Measurements from ENCODE around the gene ELOB. TPM values are rescaled to one million over a fixed set of nuclear protein-coding genes. Genes with fewer than 3 reads are reported as not detected.

Gene ELOB
- total RNA-seq, 1 donor from 2014 or later = 192 TPM

DNA sequence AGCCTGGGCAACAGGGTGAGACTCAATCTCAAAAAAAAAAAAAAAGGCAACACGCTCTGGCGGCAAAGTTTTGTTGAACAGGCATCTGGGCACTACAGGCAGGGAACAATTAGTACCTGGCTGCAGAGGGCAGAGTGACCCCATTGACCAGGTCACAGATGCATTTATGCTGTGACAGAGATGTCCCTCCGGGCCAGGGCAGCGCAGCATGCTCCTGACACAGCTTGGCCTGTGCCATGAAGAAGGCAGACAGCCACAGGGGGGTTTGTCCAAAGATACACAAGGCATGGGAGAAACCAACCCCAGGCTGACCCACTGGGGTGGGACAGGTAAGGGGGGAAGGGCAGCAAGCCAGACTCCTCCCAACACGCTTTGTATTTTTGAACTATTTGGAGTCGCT, 32.4 kb downstream of the ELOB start:
- H3K4me1 Mint-ChIP-seq = peaks cover 5% of the 10 kb centered on the region
- no peaks in the 10 kb centered on the region for H3K27me3 Mint-ChIP-seq (ENCODE audit: low read depth)
- H3K36me3 Mint-ChIP-seq = no peaks in the 10 kb centered on the region
- H3K4me3 Mint-ChIP-seq = no peak overlapping the region
- no peak for DNase-seq (ENCODE audit: low spot score in 2 of 2, unreplicated experiment in 2 of 2)
- H3K27ac Mint-ChIP-seq = no peak overlapping the region
- no peaks in the 10 kb centered on the region for H3K9me3 Mint-ChIP-seq
- TF ChIP-seq, protein P1, sequence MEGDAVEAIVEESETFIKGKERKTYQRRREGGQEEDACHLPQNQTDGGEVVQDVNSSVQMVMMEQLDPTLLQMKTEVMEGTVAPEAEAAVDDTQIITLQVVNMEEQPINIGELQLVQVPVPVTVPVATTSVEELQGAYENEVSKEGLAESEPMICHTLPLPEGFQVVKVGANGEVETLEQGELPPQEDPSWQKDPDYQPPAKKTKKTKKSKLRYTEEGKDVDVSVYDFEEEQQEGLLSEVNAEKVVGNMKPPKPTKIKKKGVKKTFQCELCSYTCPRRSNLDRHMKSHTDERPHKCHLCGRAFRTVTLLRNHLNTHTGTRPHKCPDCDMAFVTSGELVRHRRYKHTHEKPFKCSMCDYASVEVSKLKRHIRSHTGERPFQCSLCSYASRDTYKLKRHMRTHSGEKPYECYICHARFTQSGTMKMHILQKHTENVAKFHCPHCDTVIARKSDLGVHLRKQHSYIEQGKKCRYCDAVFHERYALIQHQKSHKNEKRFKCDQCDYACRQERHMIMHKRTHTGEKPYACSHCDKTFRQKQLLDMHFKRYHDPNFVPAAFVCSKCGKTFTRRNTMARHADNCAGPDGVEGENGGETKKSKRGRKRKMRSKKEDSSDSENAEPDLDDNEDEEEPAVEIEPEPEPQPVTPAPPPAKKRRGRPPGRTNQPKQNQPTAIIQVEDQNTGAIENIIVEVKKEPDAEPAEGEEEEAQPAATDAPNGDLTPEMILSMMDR (IDR thresholded peaks at IDR 0.05; ENCODE audit: unreplicated experiment) = no peak

DNA sequence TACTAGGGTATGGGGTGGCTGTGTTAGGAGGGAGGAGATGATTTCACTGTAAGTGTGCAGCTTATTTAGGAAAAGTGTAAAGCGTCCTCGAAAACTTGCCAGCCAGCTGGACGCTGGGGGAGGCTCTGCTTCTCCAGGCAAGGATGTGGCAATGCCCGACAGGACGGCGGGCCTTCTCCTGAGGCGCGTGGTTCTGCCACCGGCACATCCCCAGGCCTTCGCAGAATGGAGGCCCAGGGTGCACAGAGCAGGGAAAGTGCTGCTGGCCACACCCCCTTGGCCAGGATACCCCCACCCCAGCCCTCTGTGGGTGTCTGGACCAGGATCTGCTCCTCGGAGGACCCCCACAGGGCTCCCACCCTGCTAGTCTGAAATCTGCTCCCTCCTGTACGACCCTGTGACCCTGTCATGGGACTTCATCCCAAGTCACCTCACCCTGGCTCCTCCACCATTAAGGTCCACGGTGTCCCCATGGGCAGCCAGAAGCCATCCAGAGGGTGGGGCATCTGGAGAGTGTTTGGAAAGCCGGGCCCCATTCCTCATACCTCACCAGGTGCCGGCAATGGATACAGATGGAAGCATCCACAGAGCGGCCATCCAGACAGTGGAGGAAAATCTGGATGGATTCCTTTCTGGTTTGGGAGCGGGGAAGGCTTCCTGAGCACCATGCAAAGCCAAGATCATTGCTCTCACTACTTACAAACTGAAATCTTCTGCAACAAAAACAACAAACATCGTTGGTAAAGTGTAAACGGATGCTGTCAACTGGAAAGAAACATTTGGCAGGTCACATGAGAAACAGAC, 33.9 kb downstream of the ELOB start:
- H3K9me3 Mint-ChIP-seq = no peaks in the 10 kb centered on the region
- DNase-seq (ENCODE audit: low spot score in 2 of 2, unreplicated experiment in 2 of 2) = no peak
- TF ChIP-seq, protein P1 (IDR thresholded peaks at IDR 0.05; ENCODE audit: unreplicated experiment) = no peak
- H3K27ac Mint-ChIP-seq = no peak overlapping the region
- H3K4me3 Mint-ChIP-seq = no peak overlapping the region
- H3K4me1 Mint-ChIP-seq = peaks cover 13% of the 10 kb centered on the region
- H3K36me3 Mint-ChIP-seq = no peaks in the 10 kb centered on the region
- no peaks in the 10 kb centered on the region for H3K27me3 Mint-ChIP-seq (ENCODE audit: low read depth)

DNA sequence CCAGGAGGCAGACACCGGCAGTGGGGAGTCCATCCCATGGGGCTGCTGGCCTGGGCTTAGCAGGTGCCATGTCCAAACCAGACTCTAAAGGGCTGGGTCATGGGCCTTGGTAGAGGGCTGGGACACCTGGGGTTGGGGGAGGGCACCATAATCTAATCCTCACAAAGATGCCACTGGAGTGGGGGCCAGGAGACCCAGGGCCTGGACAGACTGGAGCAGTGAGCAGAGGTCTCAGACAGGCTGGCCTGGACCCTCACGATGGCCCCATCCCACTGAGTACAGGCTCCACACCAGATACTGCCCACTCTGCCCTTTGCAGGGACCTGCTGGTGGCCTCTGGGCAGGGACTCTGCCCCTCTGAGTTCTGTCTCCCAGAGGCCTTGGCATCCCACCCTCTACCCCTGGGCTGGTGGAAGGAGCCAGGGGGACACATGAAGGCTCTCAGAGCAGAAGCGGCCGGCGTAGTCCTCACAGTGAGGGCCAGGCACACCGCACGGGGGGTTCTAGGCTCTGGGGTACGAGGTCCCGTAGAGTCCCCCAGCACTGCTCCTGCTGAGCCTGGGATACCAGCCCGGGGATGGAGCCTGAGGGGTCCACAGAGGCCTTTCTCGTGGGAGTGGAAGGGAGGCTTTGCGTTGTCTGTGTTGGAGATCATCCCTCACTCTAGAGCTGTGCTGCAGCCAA, 34.6 kb downstream of the ELOB start:
- no peaks in the 10 kb centered on the region for H3K36me3 Mint-ChIP-seq

DNA sequence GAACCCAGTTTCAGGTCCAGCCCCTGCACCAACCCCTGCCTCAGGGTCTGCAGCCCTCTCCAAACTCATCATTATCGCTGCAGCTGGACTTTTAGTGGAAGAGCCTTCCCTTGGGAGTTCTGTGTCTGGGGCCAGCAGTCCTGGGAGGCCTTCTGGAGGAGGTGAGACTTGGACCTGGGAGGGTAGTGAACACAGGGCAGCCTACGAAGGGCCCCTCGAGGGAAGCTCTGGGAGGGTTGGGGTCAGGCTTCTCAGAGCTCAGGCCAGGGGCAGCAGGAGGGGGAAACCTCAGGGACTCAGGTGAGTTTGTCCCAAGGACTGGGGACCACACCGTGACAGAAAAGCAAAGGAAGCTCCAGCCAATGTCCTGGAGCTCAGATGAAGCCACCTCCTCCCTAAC, 35.9 kb downstream of the ELOB start:
- Mint-ChIP-seq H3K27me3 (ENCODE audit: low read depth) (no peaks in the 10 kb centered on the region), H3K9me3 (no peaks in the 10 kb centered on the region), H3K27ac (no peak overlapping the region)

More for the DNA sequence above, 34.6 kb downstream of the ELOB start:
- TF ChIP-seq, protein P1 (IDR thresholded peaks at IDR 0.05; ENCODE audit: unreplicated experiment) = no peak
- no peak for DNase-seq (ENCODE audit: low spot score in 2 of 2, unreplicated experiment in 2 of 2)
- H3K27ac Mint-ChIP-seq = no peak overlapping the region
- peaks cover 13% of the 10 kb centered on the region for H3K4me1 Mint-ChIP-seq
- H3K9me3 Mint-ChIP-seq = no peaks in the 10 kb centered on the region
- no peak overlapping the region for H3K4me3 Mint-ChIP-seq
- H3K27me3 Mint-ChIP-seq (ENCODE audit: low read depth) = no peaks in the 10 kb centered on the region

DNA sequence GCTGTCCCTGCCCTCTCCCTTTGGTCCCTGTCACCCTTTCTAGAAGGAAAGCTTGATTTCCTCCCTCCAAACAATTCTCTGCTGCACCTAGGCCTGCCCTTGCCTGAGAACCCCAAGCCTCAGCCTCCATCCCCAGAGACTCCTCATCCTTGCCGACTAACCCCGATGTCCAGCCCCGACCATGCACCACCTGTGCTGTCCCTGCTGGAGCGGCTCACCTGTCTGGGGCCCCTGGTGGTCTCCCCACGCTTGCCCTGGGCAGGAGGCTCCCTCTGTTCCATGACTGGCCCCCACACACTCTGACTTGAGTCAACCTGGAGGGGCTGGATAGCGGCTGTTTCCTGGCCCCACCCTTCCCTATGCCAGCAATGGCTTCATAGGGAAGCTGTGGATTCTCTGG, 36.6 kb downstream of the ELOB start:
- H3K4me3 Mint-ChIP-seq = no peak overlapping the region
- TF ChIP-seq, protein P1 (IDR thresholded peaks at IDR 0.05; ENCODE audit: unreplicated experiment) = no peak
- DNase-seq (ENCODE audit: low spot score in 2 of 2, unreplicated experiment in 2 of 2) = no peak
- no peaks in the 10 kb centered on the region for H3K9me3 Mint-ChIP-seq
- no peaks in the 10 kb centered on the region for H3K36me3 Mint-ChIP-seq
- peaks cover 13% of the 10 kb centered on the region for H3K4me1 Mint-ChIP-seq
- H3K27ac Mint-ChIP-seq = no peak overlapping the region
- no peaks in the 10 kb centered on the region for H3K27me3 Mint-ChIP-seq (ENCODE audit: low read depth)

More for the DNA sequence above, 35.9 kb downstream of the ELOB start:
- H3K36me3 Mint-ChIP-seq = no peaks in the 10 kb centered on the region
- H3K4me3 Mint-ChIP-seq = no peak overlapping the region
- DNase-seq (ENCODE audit: low spot score in 2 of 2, unreplicated experiment in 2 of 2) = no peak
- H3K4me1 Mint-ChIP-seq = peaks cover 13% of the 10 kb centered on the region
- TF ChIP-seq, protein P1 (IDR thresholded peaks at IDR 0.05; ENCODE audit: unreplicated experiment) = no peak

Measured in mesothelial cell of epicardium (in vitro differentiated cells).